ENCODE data around the gene PRICKLE2.

PRICKLE2 gene

DNA sequence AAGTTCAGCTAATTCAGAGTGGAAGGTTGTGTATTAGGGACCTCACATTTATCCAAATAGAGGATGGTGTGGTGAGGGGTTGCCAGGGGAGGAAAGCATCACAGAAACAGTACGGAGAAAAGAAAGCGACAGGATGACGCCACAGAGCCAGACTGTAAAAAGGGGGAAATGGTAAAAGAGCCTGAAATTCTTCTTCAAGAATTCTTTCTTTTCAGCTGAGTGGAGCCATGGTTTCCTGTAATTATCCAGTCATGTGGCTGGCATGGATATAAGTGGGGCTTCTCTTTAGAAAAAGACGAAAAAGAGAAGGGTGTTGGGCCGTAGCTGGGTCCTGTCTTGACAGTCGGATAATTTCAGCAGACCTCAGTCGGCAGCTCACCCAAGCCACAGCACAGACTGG lies 177.5 kb downstream of the PRICKLE2 start:
- DNase-seq (ENCODE audit: low read depth, low spot score), result no peak

DNA sequence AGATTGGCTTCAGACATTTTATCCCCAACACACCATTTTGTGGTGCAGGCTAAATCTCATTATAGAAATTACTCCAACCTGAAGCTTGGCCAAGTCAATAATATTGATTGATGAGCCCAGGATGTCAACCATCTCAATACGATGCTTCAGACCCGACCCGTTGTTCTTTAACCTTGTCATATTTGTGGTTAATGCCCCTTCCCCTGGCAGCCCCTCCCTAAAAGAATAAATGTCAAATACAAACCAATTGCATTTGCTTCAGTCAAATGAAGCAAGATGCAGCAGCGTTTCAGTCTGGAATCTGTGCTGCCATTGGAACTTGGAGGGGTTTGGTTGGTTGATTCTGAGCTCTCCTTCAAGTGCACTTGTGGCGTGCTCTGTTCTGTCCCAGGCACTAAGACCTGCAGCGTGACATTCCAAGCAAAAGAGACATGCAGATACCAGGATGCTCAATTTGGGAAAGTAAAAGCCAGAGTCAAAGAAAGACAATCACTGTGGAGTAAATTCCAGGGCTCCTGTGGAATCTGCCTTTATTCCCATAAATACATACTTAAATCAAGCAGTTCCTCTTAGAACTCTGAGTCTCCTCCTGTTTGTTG lies 178.2 kb downstream of the PRICKLE2 start:
- DNase-seq (ENCODE audit: low read depth, low spot score), result no peak

DNA sequence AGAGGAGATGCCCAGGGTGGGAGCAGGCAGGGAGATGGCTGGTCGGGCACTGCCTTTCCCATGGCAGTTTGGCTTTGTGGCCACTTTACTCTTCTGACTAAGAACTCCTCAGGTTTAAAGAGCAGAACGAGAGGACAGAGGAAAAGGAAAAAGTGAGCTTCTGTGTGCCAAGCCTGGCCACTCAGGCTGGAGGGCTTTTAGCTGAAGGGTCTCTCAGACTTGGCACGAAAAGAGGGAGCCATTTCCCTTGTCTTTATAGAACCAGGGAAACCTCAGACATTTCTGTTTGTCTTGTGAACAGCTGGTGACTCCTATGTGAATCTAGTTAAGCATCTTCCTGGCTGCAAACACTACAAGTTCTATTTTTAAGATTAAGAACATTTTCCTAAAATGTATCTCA lies 178.7 kb downstream of the PRICKLE2 start:
- DNase-seq (ENCODE audit: low read depth, low spot score), result no peak

DNA sequence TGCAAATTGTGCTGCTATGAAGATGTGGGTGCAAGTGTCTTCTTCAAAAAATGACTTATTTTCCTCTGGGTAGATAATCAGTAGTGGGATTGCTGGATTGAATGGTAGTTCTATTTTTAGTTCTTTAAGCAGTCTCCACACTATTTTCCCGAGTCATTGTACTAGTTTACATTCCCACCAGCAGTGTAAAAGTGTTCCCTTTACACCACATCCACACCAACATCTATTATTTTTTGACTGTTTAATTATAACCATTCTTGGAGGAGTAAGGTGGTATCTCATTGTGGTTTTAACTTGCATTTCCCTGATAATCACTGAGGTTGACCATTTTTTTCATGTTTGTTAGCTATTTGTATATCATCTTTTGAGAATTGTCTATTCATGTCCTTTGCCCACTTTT lies 182.3 kb downstream of the PRICKLE2 start:
- DNase-seq (ENCODE audit: low read depth, low spot score), result no peak
